Loucy (cell line): ENCODE data around the gene BIK.

Experiments used
- H2AFZ ChIP-seq: fragments of 200-600 bp; sonication (generic); 2 replicates; pipeline ENCODE4 v1.6.0; 2016; ENCODE audit warnings: antibody characterized with exemption, mild to moderate bottlenecking, low read length, moderate library complexity
- H3F3A ChIP-seq: fragments of 200-600 bp; 2 replicates; pipeline ENCODE4 v1.6.0; 2016; ENCODE audit warnings: antibody characterized with exemption, low read depth, mild to moderate bottlenecking
- H3K27me3 ChIP-seq: fragments of 200-600 bp; sonication (generic); 2 replicates; pipeline ENCODE4 v1.6.1; 2014; ENCODE audit warnings: low read length, mild to moderate bottlenecking; ENCODE audit not compliant: insufficient read depth, poor library complexity, severe bottlenecking
- H3K36me3 ChIP-seq: fragments of 200-600 bp; sonication (generic); 2 replicates; pipeline ENCODE4 v1.6.1; 2016; ENCODE audit warnings: low read length; ENCODE audit not compliant: insufficient read depth
- H3K4me1 ChIP-seq: fragments of 200-600 bp; sonication (generic); 2 replicates; pipeline ENCODE4 v1.5.1; 2014; ENCODE audit warnings: low read length, mild to moderate bottlenecking; ENCODE audit not compliant: insufficient read depth, poor library complexity, severe bottlenecking
- H3K4me2 ChIP-seq: fragments of 200-600 bp; sonication (generic); 2 replicates; pipeline ENCODE4 v1.6.0; 2014; ENCODE audit warnings: antibody characterized with exemption, low read length, low read depth, mild to moderate bottlenecking; ENCODE audit not compliant: poor library complexity, severe bottlenecking
- H3K4me3 ChIP-seq: fragments of 200-600 bp; sonication (generic); 2 replicates; pipeline ENCODE4 v1.5.1; 2014; ENCODE audit warnings: low read length, mild to moderate bottlenecking, mixed read lengths; ENCODE audit not compliant: poor library complexity, severe bottlenecking
- H3K79me2 ChIP-seq: fragments of 200-600 bp; sonication (generic); 2 replicates; pipeline ENCODE4 v1.6.1; 2014; ENCODE audit warnings: low read length; ENCODE audit not compliant: insufficient read depth
- H3K9ac ChIP-seq: fragments of 200-600 bp; sonication (generic); 2 replicates; pipeline ENCODE4 v1.6.0; 2014; ENCODE audit warnings: mild to moderate bottlenecking, low read depth, low read length, moderate library complexity; ENCODE audit not compliant: poor library complexity, severe bottlenecking
- H3K9me2 ChIP-seq: fragments of 200-600 bp; sonication (generic); replicated peaks from 2 replicates; pipeline ENCODE4 v1.6.1; 2016; ENCODE audit warnings: low read depth, low read length, mixed read lengths
- H3K9me3 ChIP-seq: fragments of 200-600 bp; sonication (generic); 2 replicates; pipeline ENCODE4 v1.6.1; 2014; ENCODE audit warnings: mild to moderate bottlenecking, antibody characterized with exemption, low read length, low read depth; ENCODE audit not compliant: insufficient read depth
- H4K20me1 ChIP-seq: fragments of 200-600 bp; sonication (generic); 2 replicates; pipeline ENCODE4 v1.6.0; 2014; ENCODE audit warnings: antibody characterized with exemption, low read length, mild to moderate bottlenecking; ENCODE audit not compliant: insufficient read depth, poor library complexity, severe bottlenecking
- CTCF ChIP-seq: fragments of 200-600 bp; sonication (generic); conservative IDR thresholded peaks from 2 replicates; pipeline ENCODE4 v1.5.1; 2014; ENCODE audit warnings: mild to moderate bottlenecking, antibody characterized with exemption, low read length
- EZH2phosphoT487 ChIP-seq: fragments of 200-600 bp; IDR thresholded peaks from 2 replicates; pipeline ENCODE4 v1.6.1; 2018; ENCODE audit warnings: antibody characterized with exemption, mild to moderate bottlenecking, moderate library complexity, borderline replicate concordance

The BIK gene

GRCh38 chr22:43127166-43127908 is 16.8 kb downstream of the BIK start:
- peaks cover 17% of the 10 kb centered on the region for H3K4me1 ChIP-seq
- H4K20me1 ChIP-seq: no peaks in the 10 kb centered on the region
- H3K9me3 ChIP-seq: no peaks in the 10 kb centered on the region
- H3K4me2 ChIP-seq: no peak overlapping the region
- peaks cover 5% of the 10 kb centered on the region; the same call in 1 of the 2 replicates for H3K36me3 ChIP-seq
- H3K9me2 ChIP-seq: no peaks in the 10 kb centered on the region
- H3K27me3 ChIP-seq: no peaks in the 10 kb centered on the region
- H3F3A ChIP-seq: no peaks in the 10 kb centered on the region
- H3K4me3 ChIP-seq: no peak overlapping the region
- TF ChIP-seq EZH2phosphoT487: no peak
- no peak overlapping the region for H3K9ac ChIP-seq
- no peaks in the 10 kb centered on the region for H3K79me2 ChIP-seq
- no peak overlapping the region for H2AFZ ChIP-seq

GRCh38 chr22:43128116-43128515 is 17.6 kb downstream of the BIK start:
- H3K4me1 ChIP-seq: peaks cover 17% of the 10 kb centered on the region

GRCh38 chr22:43128928-43129424 is 18.4 kb downstream of the BIK start:
- no peaks in the 10 kb centered on the region for H4K20me1 ChIP-seq
- H3K4me2 ChIP-seq: no peak overlapping the region
- H3K4me3 ChIP-seq: no peak overlapping the region
- peaks cover 17% of the 10 kb centered on the region for H3K4me1 ChIP-seq
- no peaks in the 10 kb centered on the region for H3K9me3 ChIP-seq
- no peak overlapping the region for H2AFZ ChIP-seq
- H3F3A ChIP-seq: no peaks in the 10 kb centered on the region
- peaks cover 5% of the 10 kb centered on the region; the same call in 1 of the 2 replicates for H3K36me3 ChIP-seq
- H3K9me2 ChIP-seq: no peaks in the 10 kb centered on the region
- no peak for TF ChIP-seq CTCF
- H3K27me3 ChIP-seq: no peaks in the 10 kb centered on the region
- no peak overlapping the region for H3K9ac ChIP-seq
- H3K79me2 ChIP-seq: no peaks in the 10 kb centered on the region

More at GRCh38 chr22:43128116-43128515, 17.6 kb downstream of the BIK start:
- H3K79me2 ChIP-seq: no peaks in the 10 kb centered on the region
- TF ChIP-seq CTCF (no peak), EZH2phosphoT487 (no peak)
- no peaks in the 10 kb centered on the region for H3K9me2 ChIP-seq
- no peak overlapping the region for H2AFZ ChIP-seq
- no peak overlapping the region for H3K4me3 ChIP-seq
- no peaks in the 10 kb centered on the region for H4K20me1 ChIP-seq
- no peaks in the 10 kb centered on the region for H3K27me3 ChIP-seq
- H3F3A ChIP-seq: no peaks in the 10 kb centered on the region
- H3K36me3 ChIP-seq: peaks cover 5% of the 10 kb centered on the region; the same call in 1 of the 2 replicates
- H3K9ac ChIP-seq: no peak overlapping the region
- no peak overlapping the region for H3K4me2 ChIP-seq
- no peaks in the 10 kb centered on the region for H3K9me3 ChIP-seq
